GM10248 (cell line): ENCODE results near the gene APBB1.

Experiments used
- CTCF ChIA-PET: fragments of 300-600 bp; sonication (Branson Sonifier 250); formaldehyde crosslinking; extraction: SDS; loops from one replicate; lab custom pipeline; 2021; ENCODE audit warnings: antibody characterized with exemption; lab: Yijun Ruan, JAX
- POLR2A ChIA-PET: fragments of 350-650 bp; sonication (Branson Sonifier 250); formaldehyde crosslinking; extraction: SDS; loops from one replicate; lab custom pipeline; 2020; ENCODE audit warnings: antibody characterized with exemption; lab: Yijun Ruan, JAX
- DNase-seq: peaks from one replicate; pipeline ENCODE4 v3.0.0; 2012; ENCODE audit errors: extremely low spot score
- CTCF ChIP-seq: IDR thresholded peaks from 2 replicates; pipeline ENCODE4 v1.5.1; 2012; ENCODE audit warnings: mild to moderate bottlenecking, low read depth; ENCODE audit errors: extremely low read depth, missing control alignments, control extremely low read depth

Gene APBB1

GRCh38 chr11:6353367-6353987 is 65.4 kb downstream of the APBB1 start:
- peak; percentile 95 for TF ChIP-seq CTCF
- POLR2A ChIA-PET = no interaction called here
- peak; percentile 67 for DNase-seq
- CTCF ChIA-PET = interaction anchor here (0.8 to 7.3 kb wide), 47 partner anchors 9 to 1716 kb away, joined by 3 to 115 read pairs (median 5); partner anchors contain the start of genes CCKBR, HPX and OR51D1

GRCh38 chr11:6351782-6352382 is 67.0 kb downstream of the APBB1 start:
- DNase-seq = no peak
- TF ChIP-seq CTCF = no peak
- ChIA-PET POLR2A (no interaction called here), CTCF (interaction anchor here (0.9 to 7.3 kb wide), 11 partner anchors 11 to 547 kb away, joined by 3 to 115 read pairs (median 5); no protein-coding TSS in a partner anchor)

- POLR2A ChIA-PET = no interaction called here
- CTCF ChIA-PET = interaction anchor here (1.0 to 7.3 kb wide), 5 partner anchors 12 to 546 kb away, joined by 3 to 115 read pairs (median 26); no protein-coding TSS in a partner anchor
- TF ChIP-seq CTCF = no peak
- no peak for DNase-seq
These were observed 68.4 kb downstream of the APBB1 start for GRCh38 chr11:6350486-6350885.

- POLR2A ChIA-PET = no interaction called here
- CTCF ChIA-PET = interaction anchor here (4.1 to 7.3 kb wide), 2 partner anchors 13 to 98 kb away, joined by 26 to 115 read pairs; no protein-coding TSS in a partner anchor
- TF ChIP-seq CTCF = no peak
- DNase-seq = no peak
These were observed 68.9 kb downstream of the APBB1 start for GRCh38 chr11:6350043-6350442.

GRCh38 chr11:6345366-6345765 is 73.5 kb downstream of the APBB1 start:
- no peak for DNase-seq
- ChIA-PET CTCF (interaction anchor here (1.0 to 2.4 kb wide), 5 partner anchors 8 to 94 kb away, joined by 3 to 10 read pairs (median 4); no protein-coding TSS in a partner anchor), POLR2A (no interaction called here)
- no peak for TF ChIP-seq CTCF
